Measurements from ENCODE around the gene KLF6. TPM values are rescaled to one million over a fixed set of nuclear protein-coding genes. Genes with fewer than 3 reads are reported as not detected.

The KLF6 gene
- total and polyA plus RNA-seq, 2 experiments from 2014 or later, result 187 to 602 TPM

DNA sequence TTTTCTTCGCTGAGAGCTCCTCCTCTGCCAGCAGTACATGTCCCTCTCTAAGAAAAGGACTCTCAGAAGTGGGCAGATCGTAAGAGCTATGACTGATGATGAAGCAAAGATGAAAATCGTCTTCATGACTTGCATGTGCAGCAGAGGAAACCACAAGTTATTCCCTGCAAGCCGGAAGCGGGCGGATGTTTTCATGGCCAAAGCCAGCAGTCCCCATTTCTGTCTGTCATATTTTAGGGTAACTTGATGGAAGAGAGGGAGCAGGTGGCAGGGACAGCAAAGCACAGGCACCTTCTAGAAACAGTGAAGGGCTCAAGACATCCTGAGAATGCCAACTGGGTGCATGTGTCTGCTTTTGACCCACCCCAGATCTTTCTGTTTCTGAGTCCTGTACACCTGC, 19.9 kb downstream of the KLF6 start:
- H3K36me3 ChIP-seq (replicated peaks; ENCODE audit: insufficient read depth, low read depth), result no peaks in the 10 kb centered on the region
- no peak for DNase-seq (ENCODE audit: low spot score)
- H3K4me2 ChIP-seq, result no peak overlapping the region
- WGBS (ENCODE audit: low lambda C conversion rate, missing lambda C conversion rate), result 78% methylated on average over 6 of the region's 6 CpGs
- H3K79me2 ChIP-seq, result no peaks in the 10 kb centered on the region
- no peak overlapping the region for H3K4me3 ChIP-seq
- H2AFZ ChIP-seq, result no peak overlapping the region
- no peaks in the 10 kb centered on the region for H4K20me1 ChIP-seq (ENCODE audit: insufficient read depth, poor library complexity, severe bottlenecking)
- no peaks in the 10 kb centered on the region for H3K9me3 ChIP-seq (ENCODE audit: low read depth)
- H3K9me2 ChIP-seq (replicated peaks; ENCODE audit: insufficient read depth), result no peaks in the 10 kb centered on the region
- no peaks in the 10 kb centered on the region for H3K27me3 ChIP-seq
- peaks cover 11% of the 10 kb centered on the region for H3K4me1 ChIP-seq (ENCODE audit: insufficient read depth)
- TF ChIP-seq, protein P1, sequence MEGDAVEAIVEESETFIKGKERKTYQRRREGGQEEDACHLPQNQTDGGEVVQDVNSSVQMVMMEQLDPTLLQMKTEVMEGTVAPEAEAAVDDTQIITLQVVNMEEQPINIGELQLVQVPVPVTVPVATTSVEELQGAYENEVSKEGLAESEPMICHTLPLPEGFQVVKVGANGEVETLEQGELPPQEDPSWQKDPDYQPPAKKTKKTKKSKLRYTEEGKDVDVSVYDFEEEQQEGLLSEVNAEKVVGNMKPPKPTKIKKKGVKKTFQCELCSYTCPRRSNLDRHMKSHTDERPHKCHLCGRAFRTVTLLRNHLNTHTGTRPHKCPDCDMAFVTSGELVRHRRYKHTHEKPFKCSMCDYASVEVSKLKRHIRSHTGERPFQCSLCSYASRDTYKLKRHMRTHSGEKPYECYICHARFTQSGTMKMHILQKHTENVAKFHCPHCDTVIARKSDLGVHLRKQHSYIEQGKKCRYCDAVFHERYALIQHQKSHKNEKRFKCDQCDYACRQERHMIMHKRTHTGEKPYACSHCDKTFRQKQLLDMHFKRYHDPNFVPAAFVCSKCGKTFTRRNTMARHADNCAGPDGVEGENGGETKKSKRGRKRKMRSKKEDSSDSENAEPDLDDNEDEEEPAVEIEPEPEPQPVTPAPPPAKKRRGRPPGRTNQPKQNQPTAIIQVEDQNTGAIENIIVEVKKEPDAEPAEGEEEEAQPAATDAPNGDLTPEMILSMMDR (IDR thresholded peaks at IDR 0.05; ENCODE audit: poor library complexity), result no peak
- no peak for TF ChIP-seq EZH2phosphoT487 (IDR thresholded peaks at IDR 0.05; ENCODE audit: low read depth, severe bottlenecking, unreplicated experiment)
- TF ChIP-seq EZH2 (IDR thresholded peaks at IDR 0.05; ENCODE audit: borderline replicate concordance), result no peak
- H3K27ac ChIP-seq, result no peak overlapping the region

DNA sequence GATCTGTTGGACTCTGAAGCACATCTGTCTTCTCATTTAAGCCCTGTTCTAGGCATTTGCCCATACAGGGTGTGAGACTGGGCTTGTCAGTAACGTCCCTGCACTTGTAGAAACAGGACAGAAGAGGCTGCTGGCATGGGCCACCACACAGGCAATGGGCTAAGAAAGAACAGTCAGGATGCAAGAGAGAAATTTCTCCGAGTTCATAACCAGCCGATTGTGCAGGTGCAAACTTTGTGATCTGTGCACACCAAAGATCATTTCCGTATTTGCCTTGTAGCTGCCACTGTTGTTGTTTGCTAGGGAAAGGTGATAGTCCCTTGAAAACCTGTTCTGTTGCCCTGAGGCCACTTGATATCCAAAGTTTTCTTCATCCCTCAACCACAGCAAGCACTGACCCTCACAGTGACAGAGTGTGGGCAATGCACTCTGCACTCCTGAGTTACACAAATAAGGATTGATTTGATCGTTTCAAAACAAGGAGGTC, 20.3 kb downstream of the KLF6 start:
- Histone ChIP-seq H2AFZ (no peak overlapping the region), H4K20me1 (ENCODE audit: insufficient read depth, poor library complexity, severe bottlenecking) (no peaks in the 10 kb centered on the region), H3K27me3 (no peaks in the 10 kb centered on the region), H3K9me3 (ENCODE audit: low read depth) (no peaks in the 10 kb centered on the region), H3K36me3 (replicated peaks; ENCODE audit: insufficient read depth, low read depth) (no peaks in the 10 kb centered on the region), H3K79me2 (no peaks in the 10 kb centered on the region), H3K4me2 (no peak overlapping the region), H3K4me1 (ENCODE audit: insufficient read depth) (peaks cover 11% of the 10 kb centered on the region), H3K27ac (no peak overlapping the region), H3K9me2 (replicated peaks; ENCODE audit: insufficient read depth) (no peaks in the 10 kb centered on the region), H3K4me3 (no peak overlapping the region)
- TF ChIP-seq EZH2 (IDR thresholded peaks at IDR 0.05; ENCODE audit: borderline replicate concordance) (no peak), EZH2phosphoT487 (IDR thresholded peaks at IDR 0.05; ENCODE audit: low read depth, severe bottlenecking, unreplicated experiment) (no peak)
- TF ChIP-seq, protein P1 (IDR thresholded peaks at IDR 0.05; ENCODE audit: poor library complexity), result no peak
- WGBS (ENCODE audit: low lambda C conversion rate, missing lambda C conversion rate), result 76% methylated on average over 5 of the region's 5 CpGs
- no peak for DNase-seq (ENCODE audit: low spot score)

DNA sequence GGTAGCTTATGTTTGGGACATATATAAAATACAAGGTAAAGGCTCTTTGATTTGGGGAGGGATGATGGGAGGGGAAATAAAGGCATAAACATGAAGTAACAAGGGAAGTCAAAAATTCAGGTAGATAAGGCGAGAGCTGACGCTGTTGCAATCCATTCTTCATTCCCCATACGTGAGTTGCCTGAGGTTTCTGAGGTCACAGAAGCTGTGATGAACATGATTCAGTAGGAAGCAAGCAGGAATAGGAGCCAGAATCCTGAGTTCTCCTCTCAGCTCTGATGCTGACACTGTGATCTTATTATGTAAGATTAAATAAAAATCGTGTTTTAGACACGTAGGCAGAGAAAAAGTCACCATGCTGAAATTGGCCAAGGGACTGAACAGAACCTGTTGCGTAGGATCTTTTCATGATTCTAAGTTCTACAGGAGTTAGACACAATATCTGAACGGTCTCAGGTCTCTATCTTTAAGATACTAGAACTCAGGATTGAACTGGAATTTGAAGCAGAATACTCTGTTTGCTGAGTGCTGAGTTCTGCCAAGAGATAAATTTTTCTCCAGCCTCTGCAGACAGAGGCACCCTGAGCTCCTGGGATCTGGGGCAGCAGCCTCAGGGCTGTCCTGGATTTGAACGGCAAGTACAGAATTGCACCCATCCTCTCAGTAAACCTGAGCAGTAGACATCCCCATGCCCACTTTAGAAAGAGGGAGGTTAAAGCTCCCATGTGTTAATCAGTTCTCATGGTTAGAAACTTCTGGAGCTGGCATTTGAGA, 21.0 kb downstream of the KLF6 start:
- Histone ChIP-seq H3K9me3 (ENCODE audit: low read depth) (no peaks in the 10 kb centered on the region), H3K4me2 (no peak overlapping the region), H3K79me2 (no peaks in the 10 kb centered on the region), H3K4me3 (no peak overlapping the region), H3K27ac (no peak overlapping the region), H4K20me1 (ENCODE audit: insufficient read depth, poor library complexity, severe bottlenecking) (no peaks in the 10 kb centered on the region), H3K9me2 (replicated peaks; ENCODE audit: insufficient read depth) (no peaks in the 10 kb centered on the region), H3K27me3 (no peaks in the 10 kb centered on the region), H3K4me1 (ENCODE audit: insufficient read depth) (peaks cover 11% of the 10 kb centered on the region), H3K36me3 (replicated peaks; ENCODE audit: insufficient read depth, low read depth) (no peaks in the 10 kb centered on the region), H2AFZ (no peak overlapping the region)
- no peak for DNase-seq (ENCODE audit: low spot score)
- no peak for TF ChIP-seq EZH2phosphoT487 (IDR thresholded peaks at IDR 0.05; ENCODE audit: low read depth, severe bottlenecking, unreplicated experiment)
- TF ChIP-seq, protein P1 (IDR thresholded peaks at IDR 0.05; ENCODE audit: poor library complexity), result no peak
- no peak for TF ChIP-seq EZH2 (IDR thresholded peaks at IDR 0.05; ENCODE audit: borderline replicate concordance)
- WGBS (ENCODE audit: low lambda C conversion rate, missing lambda C conversion rate), result 71% methylated on average over 8 of the region's 8 CpGs
